ENCODE data around the gene HS6ST1.

Gene HS6ST1

GRCh38 chr2:128305555-128306080, 13.1 kb downstream of the HS6ST1 start:
- ATAC-seq (ENCODE audit: low read depth) (peak; percentile 94), DNase-seq (ENCODE audit: low spot score in 2 of 2) (peak in 1 of 2 donors; percentile 38)
- Mint-ChIP-seq H3K4me1 (peaks cover 46% of the 10 kb centered on the region), H3K27me3 (no peaks in the 10 kb centered on the region), H3K4me3 (no peak overlapping the region), H3K9me3 (no peaks in the 10 kb centered on the region), H3K27ac (peak overlapping the region; percentile 38), H3K36me3 (peaks cover 9% of the 10 kb centered on the region)

- no peak for DNase-seq (ENCODE audit: low spot score in 2 of 2)
Observed at GRCh38 chr2:128304715-128305554, 13.7 kb downstream of the HS6ST1 start.

GRCh38 chr2:128304330-128304714, 14.3 kb downstream of the HS6ST1 start:
- peaks cover 9% of the 10 kb centered on the region for H3K36me3 Mint-ChIP-seq
- H3K4me1 Mint-ChIP-seq, result peaks cover 40% of the 10 kb centered on the region
- no peak overlapping the region for H3K4me3 Mint-ChIP-seq
- H3K27ac Mint-ChIP-seq, result no peak overlapping the region
- no peak for DNase-seq (ENCODE audit: low spot score in 2 of 2)
- no peak for ATAC-seq (ENCODE audit: low read depth)
- no peaks in the 10 kb centered on the region for H3K27me3 Mint-ChIP-seq
- no peaks in the 10 kb centered on the region for H3K9me3 Mint-ChIP-seq

More at GRCh38 chr2:128304715-128305554, 13.7 kb downstream of the HS6ST1 start:
- Mint-ChIP-seq H3K4me1 (peaks cover 45% of the 10 kb centered on the region), H3K9me3 (no peaks in the 10 kb centered on the region), H3K27me3 (no peaks in the 10 kb centered on the region), H3K36me3 (peaks cover 9% of the 10 kb centered on the region), H3K27ac (no peak overlapping the region), H3K4me3 (no peak overlapping the region)
- ATAC-seq (ENCODE audit: low read depth), result no peak

GRCh38 chr2:128303911-128304310, 14.8 kb downstream of the HS6ST1 start:
- ATAC-seq (ENCODE audit: low read depth) (no peak), DNase-seq (ENCODE audit: low spot score in 2 of 2) (no peak)
- Mint-ChIP-seq H3K4me1 (peaks cover 40% of the 10 kb centered on the region), H3K27me3 (no peaks in the 10 kb centered on the region), H3K9me3 (no peaks in the 10 kb centered on the region), H3K36me3 (peaks cover 10% of the 10 kb centered on the region), H3K4me3 (no peak overlapping the region), H3K27ac (no peak overlapping the region)

GRCh38 chr2:128303095-128303791, 15.4 kb downstream of the HS6ST1 start:
- Mint-ChIP-seq H3K36me3 (peaks cover 13% of the 10 kb centered on the region), H3K4me1 (peaks cover 43% of the 10 kb centered on the region), H3K4me3 (no peak overlapping the region), H3K9me3 (peaks cover 3% of the 10 kb centered on the region), H3K27ac (peak overlapping the region; percentile 67), H3K27me3 (no peaks in the 10 kb centered on the region)
- DNase-seq (ENCODE audit: low spot score in 2 of 2) (no peak), ATAC-seq (ENCODE audit: low read depth) (no peak)

- Mint-ChIP-seq H3K27me3 (no peaks in the 10 kb centered on the region), H3K4me1 (peaks cover 41% of the 10 kb centered on the region), H3K9me3 (peaks cover 3% of the 10 kb centered on the region), H3K4me3 (no peak overlapping the region), H3K27ac (peak overlapping the region; percentile 67), H3K36me3 (peaks cover 14% of the 10 kb centered on the region)
- DNase-seq (ENCODE audit: low spot score in 2 of 2) (no peak), ATAC-seq (ENCODE audit: low read depth) (no peak)
Observed at GRCh38 chr2:128302744-128303067, 16.0 kb downstream of the HS6ST1 start.

GRCh38 chr2:128302011-128302743, 16.5 kb downstream of the HS6ST1 start:
- no peak for DNase-seq (ENCODE audit: low spot score in 2 of 2)
- Mint-ChIP-seq H3K36me3 (peaks cover 11% of the 10 kb centered on the region), H3K27me3 (no peaks in the 10 kb centered on the region), H3K4me1 (peaks cover 36% of the 10 kb centered on the region), H3K4me3 (no peak overlapping the region), H3K9me3 (peaks cover 3% of the 10 kb centered on the region), H3K27ac (no peak overlapping the region)
- no peak for ATAC-seq (ENCODE audit: low read depth)

- DNase-seq (ENCODE audit: low spot score in 2 of 2) (no peak), ATAC-seq (ENCODE audit: low read depth) (no peak)
- no peaks in the 10 kb centered on the region for H3K27me3 Mint-ChIP-seq
- H3K4me1 Mint-ChIP-seq, result peaks cover 35% of the 10 kb centered on the region
- peaks cover 3% of the 10 kb centered on the region for H3K9me3 Mint-ChIP-seq
- no peak overlapping the region for H3K4me3 Mint-ChIP-seq
- no peak overlapping the region for H3K27ac Mint-ChIP-seq
- H3K36me3 Mint-ChIP-seq, result peaks cover 10% of the 10 kb centered on the region
Observed at GRCh38 chr2:128301501-128301966, 17.1 kb downstream of the HS6ST1 start.

GRCh38 chr2:128301021-128301420, 17.6 kb downstream of the HS6ST1 start:
- no peak overlapping the region for H3K4me3 Mint-ChIP-seq

GRCh38 chr2:128300151-128301020, 18.3 kb downstream of the HS6ST1 start:
- ATAC-seq (ENCODE audit: low read depth) (no peak), DNase-seq (ENCODE audit: low spot score in 2 of 2) (no peak)
- Mint-ChIP-seq H3K4me3 (no peak overlapping the region), H3K9me3 (peaks cover 3% of the 10 kb centered on the region), H3K27me3 (no peaks in the 10 kb centered on the region), H3K4me1 (peaks cover 30% of the 10 kb centered on the region), H3K36me3 (peaks cover 10% of the 10 kb centered on the region), H3K27ac (no peak overlapping the region)

More at GRCh38 chr2:128301021-128301420, 17.6 kb downstream of the HS6ST1 start:
- Mint-ChIP-seq H3K36me3 (peaks cover 10% of the 10 kb centered on the region), H3K27ac (no peak overlapping the region), H3K27me3 (no peaks in the 10 kb centered on the region), H3K9me3 (peaks cover 3% of the 10 kb centered on the region), H3K4me1 (peaks cover 30% of the 10 kb centered on the region)
- ATAC-seq (ENCODE audit: low read depth) (no peak), DNase-seq (ENCODE audit: low spot score in 2 of 2) (no peak)

- Mint-ChIP-seq H3K27me3 (no peaks in the 10 kb centered on the region), H3K36me3 (peaks cover 10% of the 10 kb centered on the region), H3K4me3 (no peak overlapping the region), H3K4me1 (peaks cover 31% of the 10 kb centered on the region), H3K9me3 (peaks cover 3% of the 10 kb centered on the region), H3K27ac (no peak overlapping the region)
- no peak for ATAC-seq (ENCODE audit: low read depth)
- DNase-seq (ENCODE audit: low spot score in 2 of 2), result no peak
Observed at GRCh38 chr2:128299628-128300027, 19.0 kb downstream of the HS6ST1 start.

- Mint-ChIP-seq H3K9me3 (peaks cover 3% of the 10 kb centered on the region), H3K4me1 (peaks cover 31% of the 10 kb centered on the region), H3K4me3 (no peak overlapping the region), H3K27ac (no peak overlapping the region), H3K27me3 (no peaks in the 10 kb centered on the region), H3K36me3 (peaks cover 10% of the 10 kb centered on the region)
- DNase-seq (ENCODE audit: low spot score in 2 of 2) (no peak), ATAC-seq (ENCODE audit: low read depth) (no peak)
Observed at GRCh38 chr2:128298846-128299507, 19.7 kb downstream of the HS6ST1 start.

GRCh38 chr2:128298286-128298685, 20.4 kb downstream of the HS6ST1 start:
- DNase-seq (ENCODE audit: low spot score in 2 of 2) (no peak), ATAC-seq (ENCODE audit: low read depth) (no peak)
- H3K27me3 Mint-ChIP-seq, result no peaks in the 10 kb centered on the region
- peaks cover 3% of the 10 kb centered on the region for H3K9me3 Mint-ChIP-seq
- no peak overlapping the region for H3K4me3 Mint-ChIP-seq
- H3K4me1 Mint-ChIP-seq, result peaks cover 25% of the 10 kb centered on the region
- no peak overlapping the region for H3K27ac Mint-ChIP-seq
- peaks cover 10% of the 10 kb centered on the region for H3K36me3 Mint-ChIP-seq

Data from memory B cell (primary cell).